Peyer's patch (tissue), 4 donors: ENCODE results near the gene ANKRD60. TPM values are rescaled to one million over a fixed set of nuclear protein-coding genes. Genes with fewer than 3 reads are reported as not detected.

Experiments used
- DNase-seq, 3 donors: peaks; one replicate each; pipeline ENCODE4 v3.0.0-alpha.2; 2017 to 2019
- H3K27ac ChIP-seq, 4 donors: fragments of 200-600 bp; sonication (generic); one replicate each; pipeline ENCODE4 v1.5.1; 2016 to 2019
- H3K27me3 ChIP-seq, 2 donors: fragments of 200-600 bp; sonication (generic); one replicate each; pipeline ENCODE4 v1.5.1; 2019
- H3K36me3 ChIP-seq, 3 donors: fragments of 200-600 bp; sonication (generic); one replicate each; pipeline ENCODE4 v1.5.1; 2016 to 2019
- H3K4me1 ChIP-seq, 4 donors: fragments of 200-600 bp; sonication (generic); one replicate each; pipeline ENCODE4 v1.5.1; 2016 to 2019
- H3K4me3 ChIP-seq, 4 donors: fragments of 200-600 bp; sonication (generic); 1 replicate in 3 of 4; 2 replicates in 1 of 4; pipeline ENCODE4 v1.5.1; 2016 to 2019; ENCODE audit warnings: mild to moderate bottlenecking in 1 of 4
- H3K9me3 ChIP-seq, 4 donors: fragments of 200-600 bp; sonication (generic); one replicate each; pipeline ENCODE4 v1.5.1; 2016 to 2019; ENCODE audit warnings: mild to moderate bottlenecking in 1 of 4
- CTCF ChIP-seq, 6 experiments: fragments of 450-650 bp in 4 of 6; fragments of 200-600 bp in 2 of 6; sonication (generic) in 1 of 6; IDR thresholded peaks; one replicate each; pipeline ENCODE4 v1.5.1; 2017 to 2019; ENCODE audit warnings: antibody characterized with exemption in 6 of 6, mild to moderate bottlenecking in 3 of 6, moderate library complexity in 1 of 6
- POLR2A ChIP-seq, 2 donors: fragments of 450-650 bp; IDR thresholded peaks; one replicate each; pipeline ENCODE4 v1.5.1; 2017; ENCODE audit warnings: antibody characterized with exemption in 2 of 2, mild to moderate bottlenecking in 2 of 2, moderate library complexity in 2 of 2
- total RNA-seq, 4 donors: library from RNA; depleted of rRNA; stranded (reverse); fragments of >200 nt; gene quantifications; one replicate each; pipeline ENCODE4 v1.1.0, GENCODE V29; 2016

ANKRD60 gene
- total RNA-seq, 4 donors from 2014 or later = not detected

DNA sequence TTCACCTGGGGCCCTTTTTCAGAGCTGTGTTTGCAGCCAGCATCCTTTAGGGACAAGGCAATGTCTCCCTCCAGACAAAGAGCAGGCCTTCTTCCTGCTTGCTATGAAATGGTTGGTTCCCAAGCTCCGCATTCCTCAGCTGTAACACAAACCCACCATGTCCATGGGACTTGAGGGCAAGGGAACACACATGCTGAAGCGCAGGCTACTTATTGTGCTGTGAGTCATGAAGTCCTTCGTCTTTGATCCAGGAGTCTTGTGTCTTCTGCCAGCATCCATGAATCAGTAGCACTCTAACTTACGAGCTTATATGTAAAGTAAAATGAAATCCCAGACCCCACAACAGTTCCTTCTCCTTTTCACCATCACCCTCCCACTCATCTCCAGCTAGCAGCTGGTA is 59.0 kb downstream of the ANKRD60 start:
- no peaks in the 10 kb centered on the region for H3K9me3 ChIP-seq
- peak in 1 of 3 donors; percentile 6 for DNase-seq
- H3K27me3 ChIP-seq = no peaks in the 10 kb centered on the region
- no peaks in the 10 kb centered on the region for H3K36me3 ChIP-seq
- H3K27ac ChIP-seq = no peak overlapping the region
- H3K4me3 ChIP-seq = no peak overlapping the region
- TF ChIP-seq POLR2A (IDR thresholded peaks at IDR 0.05) (no peak), CTCF (IDR thresholded peaks at IDR 0.05) (no peak)
- H3K4me1 ChIP-seq = no peaks in the 10 kb centered on the region

- no peak overlapping the region for H3K4me3 ChIP-seq
- peak in 1 of 3 donors; percentile 15 for DNase-seq
- no peaks in the 10 kb centered on the region for H3K36me3 ChIP-seq
- H3K27ac ChIP-seq = no peak overlapping the region
- H3K4me1 ChIP-seq = no peaks in the 10 kb centered on the region
- TF ChIP-seq POLR2A (IDR thresholded peaks at IDR 0.05) = no peak
- TF ChIP-seq CTCF (IDR thresholded peaks at IDR 0.05) = no peak
- H3K9me3 ChIP-seq = no peaks in the 10 kb centered on the region
- no peaks in the 10 kb centered on the region for H3K27me3 ChIP-seq
Measured at GRCh38 chr20:58168843-58169242, 59.6 kb downstream of the ANKRD60 start.

DNA sequence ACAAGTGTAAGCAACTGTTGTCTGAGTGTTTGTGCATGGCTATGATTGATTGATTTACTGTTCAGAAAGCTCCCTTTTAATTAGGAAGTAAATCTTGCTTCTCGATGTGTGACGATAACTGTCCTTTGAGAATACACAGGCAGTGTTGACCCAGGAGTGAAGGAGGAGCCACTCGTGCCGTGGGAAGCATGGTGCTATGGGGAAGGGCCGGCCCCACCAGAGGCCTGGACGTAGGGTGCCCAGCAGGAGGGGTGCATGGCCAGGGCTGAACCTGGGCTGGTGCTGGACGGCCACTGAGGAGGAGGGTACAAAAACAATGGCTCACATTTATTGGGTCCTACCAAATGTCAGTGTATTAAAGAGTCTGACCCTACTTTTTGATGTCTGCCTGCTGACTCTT is 60.7 kb downstream of the ANKRD60 start:
- Histone ChIP-seq H3K4me3 (no peak overlapping the region), H3K27ac (no peak overlapping the region)
- no peak for TF ChIP-seq POLR2A (IDR thresholded peaks at IDR 0.05)
- TF ChIP-seq CTCF (IDR thresholded peaks at IDR 0.05) = no peak

More for the DNA sequence above, 60.7 kb downstream of the ANKRD60 start:
- Histone ChIP-seq H3K27me3 (no peaks in the 10 kb centered on the region), H3K36me3 (no peaks in the 10 kb centered on the region), H3K4me1 (no peaks in the 10 kb centered on the region), H3K9me3 (no peaks in the 10 kb centered on the region)
- DNase-seq = peak in 1 of 3 donors; percentile 10

Other genes with a start within 250 kb of the ANKRD60 start
- 10 to 100 TPM; 12.4 to 29.4 (median 19.2) TPM for gene RAB22A, start 81.1 kb upstream of the ANKRD60 start, total RNA-seq
- gene VAPB, start 160.6 kb upstream of the ANKRD60 start, total RNA-seq = 10 to 100 TPM; 24.6 to 30.8 (median 29.4) TPM